ENCODE measurements around the gene SGTA. TPM values are rescaled to one million over a fixed set of nuclear protein-coding genes. Genes with fewer than 3 reads are reported as not detected.

The SGTA gene
- total and polyA plus RNA-seq, 2 of the 4 experiments (the other 2 are of a cell fraction) = 17.4 to 72.9 TPM

GRCh38 chr19:2816641-2817040 is 33.6 kb upstream of the SGTA start:
- in situ Hi-C loops (cut with MboI; ENCODE audit: low sequenced_read_pairs) = no loop called here
- H3K9me1 ChIP-seq (ENCODE audit: insufficient read depth, low read length) = 0 out of 2 replicates have a peak, but pooled peaks cover 4% of the 10 kb centered on the region
- ChIA-PET CTCF (no interaction called here), POLR2A (ENCODE audit: unreplicated experiment) (no interaction called here)
- no peak overlapping the region for H4K5ac ChIP-seq (ENCODE audit: low read depth, low read length)
- no peaks in the 10 kb centered on the region for H3K27me3 ChIP-seq (ENCODE audit: control insufficient read depth, insufficient read depth, low read length)
- no peak overlapping the region for H3K4ac ChIP-seq (ENCODE audit: low read depth, low read length)
- no peak overlapping the region for H3K56ac ChIP-seq (ENCODE audit: extremely low read depth, insufficient read depth, low read length)
- H2AFZ ChIP-seq (replicated peaks; ENCODE audit: low read length, poor library complexity) = no peak overlapping the region
- no peak overlapping the region for H3K4me2 ChIP-seq (ENCODE audit: low read depth, low read length)
- no peak overlapping the region for H3K18ac ChIP-seq (ENCODE audit: low read depth, low read length)
- peaks cover 6 to 11% of the 10 kb centered on the region in 2 experiments; a peak in 2 of 4 replicates for H3K79me1 ChIP-seq (ENCODE audit: low read depth in 1 of 2, low read length in 2 of 2)
- ATAC-seq (ENCODE audit: low read depth) = no peak
- no peaks in the 10 kb centered on the region for H4K20me1 ChIP-seq (ENCODE audit: insufficient read depth, low read length)
- no peak for DNase-seq
- BruUV-seq (replicated peaks) = no TSS peak
- TF ChIP-seq MAZ (IDR thresholded peaks at IDR 0.05; ENCODE audit: borderline replicate concordance, low read depth, low read length) = no peak
- no peak for TF ChIP-seq CHD1 (IDR thresholded peaks at IDR 0.05; ENCODE audit: low read depth, low read length)
- no peak for TF ChIP-seq RAD21 (IDR thresholded peaks at IDR 0.05; ENCODE audit: low read length)
- TF ChIP-seq NFE2L2 (IDR thresholded peaks at IDR 0.05; ENCODE audit: low read depth, low read length) = no peak
- TF ChIP-seq, protein P1, sequence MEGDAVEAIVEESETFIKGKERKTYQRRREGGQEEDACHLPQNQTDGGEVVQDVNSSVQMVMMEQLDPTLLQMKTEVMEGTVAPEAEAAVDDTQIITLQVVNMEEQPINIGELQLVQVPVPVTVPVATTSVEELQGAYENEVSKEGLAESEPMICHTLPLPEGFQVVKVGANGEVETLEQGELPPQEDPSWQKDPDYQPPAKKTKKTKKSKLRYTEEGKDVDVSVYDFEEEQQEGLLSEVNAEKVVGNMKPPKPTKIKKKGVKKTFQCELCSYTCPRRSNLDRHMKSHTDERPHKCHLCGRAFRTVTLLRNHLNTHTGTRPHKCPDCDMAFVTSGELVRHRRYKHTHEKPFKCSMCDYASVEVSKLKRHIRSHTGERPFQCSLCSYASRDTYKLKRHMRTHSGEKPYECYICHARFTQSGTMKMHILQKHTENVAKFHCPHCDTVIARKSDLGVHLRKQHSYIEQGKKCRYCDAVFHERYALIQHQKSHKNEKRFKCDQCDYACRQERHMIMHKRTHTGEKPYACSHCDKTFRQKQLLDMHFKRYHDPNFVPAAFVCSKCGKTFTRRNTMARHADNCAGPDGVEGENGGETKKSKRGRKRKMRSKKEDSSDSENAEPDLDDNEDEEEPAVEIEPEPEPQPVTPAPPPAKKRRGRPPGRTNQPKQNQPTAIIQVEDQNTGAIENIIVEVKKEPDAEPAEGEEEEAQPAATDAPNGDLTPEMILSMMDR (conservative IDR thresholded peaks at IDR 0.05; ENCODE audit: low read depth, low read length) = no peak
- TF ChIP-seq, protein P2, sequence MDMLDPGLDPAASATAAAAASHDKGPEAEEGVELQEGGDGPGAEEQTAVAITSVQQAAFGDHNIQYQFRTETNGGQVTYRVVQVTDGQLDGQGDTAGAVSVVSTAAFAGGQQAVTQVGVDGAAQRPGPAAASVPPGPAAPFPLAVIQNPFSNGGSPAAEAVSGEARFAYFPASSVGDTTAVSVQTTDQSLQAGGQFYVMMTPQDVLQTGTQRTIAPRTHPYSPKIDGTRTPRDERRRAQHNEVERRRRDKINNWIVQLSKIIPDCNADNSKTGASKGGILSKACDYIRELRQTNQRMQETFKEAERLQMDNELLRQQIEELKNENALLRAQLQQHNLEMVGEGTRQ (IDR thresholded peaks at IDR 0.05; ENCODE audit: low read depth, low read length) = no peak
- no peak for TF ChIP-seq RCOR1 (IDR thresholded peaks at IDR 0.05; ENCODE audit: insufficient replicate concordance, low read length)
- H3K23ac ChIP-seq (ENCODE audit: low read depth, low read length) = no peak overlapping the region
- H2BK120ac ChIP-seq (ENCODE audit: low read depth, low read length) = no peak overlapping the region
- no peak overlapping the region for H3K14ac ChIP-seq (replicated peaks; ENCODE audit: low read depth, low read length)
- WGBS, 2 experiments (ENCODE audit: extremely low coverage in 2 of 2, insufficient read length in 1 of 2) = 100% methylated on average over 2 of the region's 16 CpGs; no CpG with 5 or more reads in 1 of the 2 experiments
- no peak overlapping the region for H2BK5ac ChIP-seq (ENCODE audit: low read depth, low read length, poor library complexity, severe bottlenecking)
- no peak overlapping the region for H2AK5ac ChIP-seq (ENCODE audit: low read depth, low read length)
- no peak overlapping the region for H2BK15ac ChIP-seq (ENCODE audit: low read depth, low read length)
- no peaks in the 10 kb centered on the region for H3K9me3 ChIP-seq (ENCODE audit: control insufficient read depth, insufficient read depth, low read length)
- no peak overlapping the region for H2AK9ac ChIP-seq (replicated peaks; ENCODE audit: low read depth, low read length, poor library complexity)
- H4K91ac ChIP-seq (ENCODE audit: insufficient read depth, low read depth, low read length) = no peak overlapping the region
- H3K27ac ChIP-seq (ENCODE audit: insufficient read depth, low read length) = no peak overlapping the region
- no peak overlapping the region for H3K9ac ChIP-seq (ENCODE audit: low read depth, low read length)
- no peaks in the 10 kb centered on the region; the same call in 1 of the 2 replicates for H3K4me1 ChIP-seq (ENCODE audit: control insufficient read depth, insufficient read depth, low read length)
- no peak overlapping the region for H2BK20ac ChIP-seq (ENCODE audit: low read depth, low read length)
- intact Hi-C loops (cut with micrococcal nuclease) = no loop called here
- no peak overlapping the region for H3K4me3 ChIP-seq (ENCODE audit: insufficient read depth, low read depth, low read length)
- H3K36me3 ChIP-seq (ENCODE audit: control insufficient read depth, insufficient read depth, low read length) = peaks cover 10% of the 10 kb centered on the region
- no peak overlapping the region for H4K8ac ChIP-seq (ENCODE audit: low read depth in 2 of 2, low read length in 2 of 2)
- dilution Hi-C loops (cut with HindIII; ENCODE audit: low sequenced_read_pairs, unreplicated experiment) = no loop called here

Data from IMR-90 (cell line).